ENCODE measurements around the gene RPL10. TPM values are rescaled to one million over a fixed set of nuclear protein-coding genes. Genes with fewer than 3 reads are reported as not detected.

The RPL10 gene
- total and polyA plus RNA-seq, 9 of the 15 experiments (the other 6 are each of a cell fraction or from before 2014, with no cell fraction given): 3,774 to 7,600 (median 5,014) TPM

DNA sequence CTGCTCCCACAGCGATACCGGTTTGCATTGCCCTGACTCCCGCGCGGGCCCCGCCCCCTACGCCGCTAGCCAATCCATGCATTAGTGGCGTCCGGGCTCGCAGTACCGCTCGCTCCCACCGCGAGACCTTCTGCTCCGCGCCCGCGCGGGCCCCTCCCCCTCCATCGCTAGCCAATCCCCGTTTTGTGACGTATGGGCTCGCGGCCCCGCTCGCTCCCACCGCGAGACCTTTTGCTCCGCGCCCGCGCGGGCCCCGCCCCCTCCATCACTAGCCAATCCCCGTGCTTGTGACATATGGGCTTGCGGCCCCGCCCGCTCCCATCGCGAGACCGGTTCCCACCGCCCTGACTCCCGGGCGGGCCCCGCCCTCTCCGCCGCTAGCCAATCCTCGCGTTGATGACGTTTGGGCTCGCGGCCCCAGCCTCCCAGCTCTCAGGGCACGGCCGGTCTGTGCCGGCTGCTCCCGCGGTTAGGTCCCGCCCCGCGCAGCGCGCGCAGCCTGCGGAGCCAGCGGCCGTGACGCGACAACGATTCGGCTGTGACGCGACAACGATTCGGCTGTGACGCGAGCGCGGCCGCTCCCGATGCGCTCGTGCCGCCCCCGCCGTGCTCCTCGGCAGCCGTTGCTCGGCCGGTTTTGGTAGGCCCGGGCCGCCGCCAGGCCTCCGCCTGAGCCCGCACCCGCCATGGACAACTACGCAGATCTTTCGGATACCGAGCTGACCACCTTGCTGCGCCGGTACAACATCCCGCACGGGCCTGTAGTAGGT is 19.2 kb upstream of the RPL10 start, which contains the start of gene EMD (continued):
- TF ChIP-seq ZNF589 (CRISPR knock-in tag; IDR thresholded peaks at IDR 0.05; ENCODE audit: low read depth): no peak
- TF ChIP-seq LEF1 (IDR thresholded peaks at IDR 0.05): peak; percentile 76; the same call in 1 of the 2 replicates
- TF ChIP-seq SMAD4 (CRISPR knock-in tag; conservative IDR thresholded peaks at IDR 0.05): peak; percentile 62

- Histone ChIP-seq H3K36me3 (ENCODE audit: control insufficient read depth, insufficient read depth, low read length) (peaks cover 19% of the 10 kb centered on the region; the same call in 2 of the 3 replicates), H3K79me2 (ENCODE audit: control insufficient read depth, insufficient read depth, low read length) (peaks cover 26% of the 10 kb centered on the region), H3K9ac (ENCODE audit: insufficient read depth in 1 of 2, low read depth in 2 of 2, low read length in 2 of 2) (peak overlapping the region; percentile 95 to 100), H3K27me3 (ENCODE audit: control insufficient read depth in 2 of 2, insufficient read depth in 2 of 2, low read length in 2 of 2) (no peaks in the 10 kb centered on the region), H3K27ac (ENCODE audit: extremely low read depth, low read depth, low read length) (peak overlapping the region; percentile 96), H3K4me1 (replicated peaks in 1 of 2; ENCODE audit: control insufficient read depth in 2 of 2, insufficient read depth in 2 of 2, low read length in 2 of 2) (peaks cover 18 to 58% of the 10 kb centered on the region in 2 experiments), H4K20me1 (replicated peaks; ENCODE audit: control insufficient read depth, insufficient read depth, low read length) (no peaks in the 10 kb centered on the region), H3K4me3 (peak overlapping the region; percentile 91), H3K9me1 (ENCODE audit: control insufficient read depth, insufficient read depth, low read length) (no peaks in the 10 kb centered on the region), H3K4me2 (ENCODE audit: insufficient read depth, low read length) (peak overlapping the region; percentile 83), H3K9me3 (replicated peaks; ENCODE audit: control insufficient read depth, insufficient read depth, low read depth, low read length) (no peaks in the 10 kb centered on the region), H2AFZ (ENCODE audit: low read depth, low read length) (peak overlapping the region; percentile 29; the same call in 1 of the 2 replicates)
- 10% methylated on average over 2 of the region's 38 CpGs for WGBS (ENCODE audit: insufficient coverage, low coverage, missing lambda C conversion rate)
- no TSS peak for BruUV-seq (replicated peaks)
- DNase-seq (ENCODE audit: extremely low read depth in 1 of 4, low spot score in 3 of 4) (no peak), ATAC-seq (peak; percentile 1; the same call in 2 of the 3 replicates), FAIRE-seq (no peak)
- POLR2A ChIA-PET: interaction anchor here (0.6 to 1.0 kb wide), 5 partner anchors 17 to 162 kb away, joined by 3 to 12 read pairs (median 3); partner anchors contain the start of gene RPL10
- intact Hi-C loops (cut with micrococcal nuclease) (loop anchor here (10.0 kb wide), 1 partner anchor 115 kb away; the partner anchor contains the start of gene SLC10A3), in situ Hi-C loops (cut with MboI) (loop anchor here (10.0 kb wide), 1 partner anchor 155 kb away; no protein-coding TSS in a partner anchor)
- CTCF ChIA-PET (ENCODE audit: low intra/inter-chr PET ratio): interaction anchor here (0.7 kb wide), 1 partner anchor 369 kb away, joined by 3 read pairs; no protein-coding TSS in a partner anchor
- TF ChIP-seq RBFOX2 (IDR thresholded peaks at IDR 0.05; ENCODE audit: low read depth, low read length) (peak; percentile 67), POLR2G (IDR thresholded peaks at IDR 0.05; ENCODE audit: low read depth, low read length) (peak; percentile 12; the same call in 1 of the 2 replicates), DNMT1 (IDR thresholded peaks at IDR 0.05) (no peak), TSC22D4 (tag; IDR thresholded peaks at IDR 0.05) (no peak), HNRNPH1 (optimal IDR thresholded peaks at IDR 0.05; ENCODE audit: low read depth, low read length) (no peak), PRMT5 (CRISPR knock-in tag; IDR thresholded peaks at IDR 0.05) (no peak), RBM14 (IDR thresholded peaks at IDR 0.05; ENCODE audit: borderline replicate concordance, insufficient read depth, low read depth, low read length) (0 out of 2 replicates have a peak, but pooled peaks have one; percentile 63), KAT7 (CRISPR knock-in tag; IDR thresholded peaks at IDR 0.05; ENCODE audit: borderline replicate concordance) (peak; percentile 80; the same call in 1 of the 2 replicates), TEAD4 (IDR thresholded peaks at IDR 0.05; ENCODE audit: low read length) (0 out of 2 replicates have a peak, but pooled peaks have one; percentile 2), TEAD4 (CRISPR knock-in tag; IDR thresholded peaks at IDR 0.05; ENCODE audit: borderline replicate concordance) (no peak)
These were observed 18.6 kb upstream of the RPL10 start for GRCh38 chrX:154379569-154379951.

All from K562 (cell line).